HUES48 (cell line): ENCODE results near the gene PGRMC2.
A peak's percentile ranks its signal among the peaks of the same experiment; 100 is the strongest.

Source experiments
- H3K27ac ChIP-seq: one replicate; pipeline ENCODE4 v1.7.0; 2013; ENCODE audit warnings: low read depth, low read length, inconsistent platforms
- H3K27me3 ChIP-seq: 2 replicates; pipeline ENCODE4 v1.6.1; 2013; ENCODE audit warnings: mild to moderate bottlenecking, low read length; ENCODE audit not compliant: control insufficient read depth, insufficient read depth
- H3K36me3 ChIP-seq: 2 replicates; pipeline ENCODE4 v1.6.1; 2013; ENCODE audit warnings: low read length; ENCODE audit not compliant: control insufficient read depth, insufficient read depth
- H3K4me1 ChIP-seq: 2 replicates; pipeline ENCODE4 v1.6.1; 2013; ENCODE audit warnings: mild to moderate bottlenecking, low read length; ENCODE audit not compliant: control insufficient read depth, insufficient read depth
- H3K4me3 ChIP-seq: 2 replicates; pipeline ENCODE4 v1.5.1; 2013; ENCODE audit warnings: mild to moderate bottlenecking, low read depth, low read length
- H3K9ac ChIP-seq: 2 replicates; pipeline ENCODE4 v1.6.1; 2013; ENCODE audit warnings: mild to moderate bottlenecking, low read depth, low read length, moderate library complexity
- H3K9me3 ChIP-seq: 2 replicates; pipeline ENCODE4 v1.6.1; 2013; ENCODE audit warnings: low read length; ENCODE audit not compliant: control insufficient read depth, insufficient read depth

Gene PGRMC2

GRCh38 chr4:128287141-128287870 lies at the start of gene PGRMC2:
TSS of gene PGRMC2 (minus strand) at chr4:128287813. CDS start at chr4:128287790, 23 bp downstream.
- Histone ChIP-seq H3K36me3 (peaks cover 20% of the 10 kb centered on the region; the same call in 1 of the 2 replicates), H3K9me3 (no peaks in the 10 kb centered on the region), H3K4me1 (peaks cover 18% of the 10 kb centered on the region), H3K9ac (peak within 1 kb of the TSS; percentile 77), H3K27ac (peak within 1 kb of the TSS; percentile 91), H3K4me3 (peak within 1 kb of the TSS; percentile 77), H3K27me3 (no peaks in the 10 kb centered on the region)

GRCh38 chr4:128335541-128335940 lies 47.9 kb upstream of the PGRMC2 start:
- no peaks in the 10 kb centered on the region for H3K36me3 ChIP-seq
- H3K9me3 ChIP-seq: no peaks in the 10 kb centered on the region
- no peak overlapping the region for H3K4me3 ChIP-seq
- no peaks in the 10 kb centered on the region for H3K4me1 ChIP-seq
- no peak overlapping the region for H3K27ac ChIP-seq
- no peaks in the 10 kb centered on the region for H3K27me3 ChIP-seq
- no peak overlapping the region for H3K9ac ChIP-seq

- Histone ChIP-seq H3K36me3 (no peaks in the 10 kb centered on the region), H3K27me3 (no peaks in the 10 kb centered on the region), H3K4me3 (no peak overlapping the region), H3K4me1 (no peaks in the 10 kb centered on the region), H3K9me3 (no peaks in the 10 kb centered on the region), H3K27ac (no peak overlapping the region), H3K9ac (no peak overlapping the region)
These were observed 46.6 kb upstream of the PGRMC2 start for GRCh38 chr4:128334256-128334655.

- no peaks in the 10 kb centered on the region for H3K27me3 ChIP-seq
- H3K4me3 ChIP-seq: no peak overlapping the region
- no peaks in the 10 kb centered on the region for H3K4me1 ChIP-seq
- H3K27ac ChIP-seq: no peak overlapping the region
- no peaks in the 10 kb centered on the region for H3K9me3 ChIP-seq
- no peaks in the 10 kb centered on the region for H3K36me3 ChIP-seq
- no peak overlapping the region for H3K9ac ChIP-seq
These were observed 45.9 kb upstream of the PGRMC2 start for GRCh38 chr4:128333309-128334018.

GRCh38 chr4:128332081-128332480 lies 44.5 kb upstream of the PGRMC2 start:
- H3K9ac ChIP-seq: no peak overlapping the region
- no peaks in the 10 kb centered on the region for H3K9me3 ChIP-seq
- H3K4me1 ChIP-seq: peaks cover 7% of the 10 kb centered on the region
- no peak overlapping the region for H3K27ac ChIP-seq
- H3K4me3 ChIP-seq: no peak overlapping the region
- no peaks in the 10 kb centered on the region for H3K27me3 ChIP-seq
- no peaks in the 10 kb centered on the region for H3K36me3 ChIP-seq

- no peaks in the 10 kb centered on the region for H3K27me3 ChIP-seq
- H3K36me3 ChIP-seq: no peaks in the 10 kb centered on the region
These were observed 42.0 kb upstream of the PGRMC2 start for GRCh38 chr4:128329638-128330037.

GRCh38 chr4:128328106-128328505 lies 40.5 kb upstream of the PGRMC2 start:
- Histone ChIP-seq H3K9ac (no peak overlapping the region), H3K4me1 (peaks cover 7% of the 10 kb centered on the region), H3K4me3 (no peak overlapping the region), H3K36me3 (no peaks in the 10 kb centered on the region), H3K27ac (no peak overlapping the region), H3K9me3 (no peaks in the 10 kb centered on the region), H3K27me3 (no peaks in the 10 kb centered on the region)

More at GRCh38 chr4:128329638-128330037, 42.0 kb upstream of the PGRMC2 start:
- Histone ChIP-seq H3K4me3 (no peak overlapping the region), H3K9ac (no peak overlapping the region), H3K27ac (no peak overlapping the region), H3K9me3 (no peaks in the 10 kb centered on the region), H3K4me1 (peaks cover 7% of the 10 kb centered on the region)

- H3K36me3 ChIP-seq: no peaks in the 10 kb centered on the region
- peak overlapping the region; percentile 55 for H3K27ac ChIP-seq
- H3K9ac ChIP-seq: no peak overlapping the region
- no peak overlapping the region for H3K4me3 ChIP-seq
- peaks cover 13% of the 10 kb centered on the region for H3K4me1 ChIP-seq
- H3K9me3 ChIP-seq: no peaks in the 10 kb centered on the region
- H3K27me3 ChIP-seq: no peaks in the 10 kb centered on the region
These were observed 35.8 kb upstream of the PGRMC2 start for GRCh38 chr4:128323401-128323800.

GRCh38 chr4:128322986-128323385 lies 35.4 kb upstream of the PGRMC2 start:
- Histone ChIP-seq H3K4me3 (no peak overlapping the region), H3K9me3 (no peaks in the 10 kb centered on the region), H3K36me3 (no peaks in the 10 kb centered on the region), H3K27ac (peak overlapping the region; percentile 69), H3K27me3 (no peaks in the 10 kb centered on the region), H3K9ac (no peak overlapping the region), H3K4me1 (peaks cover 10% of the 10 kb centered on the region)

- Histone ChIP-seq H3K4me1 (peaks cover 5% of the 10 kb centered on the region; the same call in 1 of the 2 replicates), H3K27me3 (no peaks in the 10 kb centered on the region), H3K36me3 (no peaks in the 10 kb centered on the region), H3K4me3 (no peak overlapping the region), H3K9me3 (no peaks in the 10 kb centered on the region), H3K27ac (peak overlapping the region; percentile 69), H3K9ac (no peak overlapping the region)
These were observed 34.7 kb upstream of the PGRMC2 start for GRCh38 chr4:128322311-128322710.

- Histone ChIP-seq H3K4me3 (no peak overlapping the region), H3K27me3 (no peaks in the 10 kb centered on the region), H3K9me3 (no peaks in the 10 kb centered on the region), H3K9ac (no peak overlapping the region), H3K4me1 (peaks cover 5% of the 10 kb centered on the region; the same call in 1 of the 2 replicates), H3K27ac (no peak overlapping the region), H3K36me3 (0 out of 2 replicates have a peak, but pooled peaks cover 2% of the 10 kb centered on the region)
These were observed 33.0 kb upstream of the PGRMC2 start for GRCh38 chr4:128320656-128321055.
